ENCODE measurements around the gene KLHL29. TPM values are rescaled to one million over a fixed set of nuclear protein-coding genes. Genes with fewer than 3 reads are reported as not detected.

The KLHL29 gene
- total RNA-seq, 1 donor from 2014 or later, result 5.5 TPM

GRCh38 chr2:23526835-23527790, 142.1 kb downstream of the KLHL29 start:
- peaks cover 6% of the 10 kb centered on the region for H3K36me3 Mint-ChIP-seq (ENCODE audit: low read depth, unreplicated experiment)
- Histone ChIP-seq H3K27me3 (ENCODE audit: insufficient read depth, low read length) (no peaks in the 10 kb centered on the region), H3K36me3 (ENCODE audit: insufficient read depth, low read length) (no peaks in the 10 kb centered on the region), H3K9ac (ENCODE audit: low read length) (no peak overlapping the region), H3K4me3 (ENCODE audit: insufficient read depth, low read depth, low read length) (no peak overlapping the region), H3K9me3 (ENCODE audit: insufficient read depth, low read depth, low read length) (no peaks in the 10 kb centered on the region), H3K27ac (ENCODE audit: low read depth, low read length) (no peak overlapping the region), H3K4me1 (ENCODE audit: insufficient read depth, low read length) (peaks cover 7% of the 10 kb centered on the region), H4K20me1 (ENCODE audit: insufficient read depth, low read length) (no peaks in the 10 kb centered on the region), H3K4me2 (ENCODE audit: low read length) (no peak overlapping the region), H3K79me2 (ENCODE audit: insufficient read depth, low read length) (no peaks in the 10 kb centered on the region), H2AFZ (ENCODE audit: low read depth, low read length) (no peak overlapping the region)
- no peak for FAIRE-seq
- no peak for DNase-seq (ENCODE audit: low read depth)
- no peaks in the 10 kb centered on the region for H3K9me3 Mint-ChIP-seq (ENCODE audit: unreplicated experiment)
- peaks cover 84% of the 10 kb centered on the region for H3K27me3 Mint-ChIP-seq (ENCODE audit: low read depth, unreplicated experiment)
- H3K27ac Mint-ChIP-seq (ENCODE audit: unreplicated experiment), result no peak overlapping the region
- TF ChIP-seq, protein P1, sequence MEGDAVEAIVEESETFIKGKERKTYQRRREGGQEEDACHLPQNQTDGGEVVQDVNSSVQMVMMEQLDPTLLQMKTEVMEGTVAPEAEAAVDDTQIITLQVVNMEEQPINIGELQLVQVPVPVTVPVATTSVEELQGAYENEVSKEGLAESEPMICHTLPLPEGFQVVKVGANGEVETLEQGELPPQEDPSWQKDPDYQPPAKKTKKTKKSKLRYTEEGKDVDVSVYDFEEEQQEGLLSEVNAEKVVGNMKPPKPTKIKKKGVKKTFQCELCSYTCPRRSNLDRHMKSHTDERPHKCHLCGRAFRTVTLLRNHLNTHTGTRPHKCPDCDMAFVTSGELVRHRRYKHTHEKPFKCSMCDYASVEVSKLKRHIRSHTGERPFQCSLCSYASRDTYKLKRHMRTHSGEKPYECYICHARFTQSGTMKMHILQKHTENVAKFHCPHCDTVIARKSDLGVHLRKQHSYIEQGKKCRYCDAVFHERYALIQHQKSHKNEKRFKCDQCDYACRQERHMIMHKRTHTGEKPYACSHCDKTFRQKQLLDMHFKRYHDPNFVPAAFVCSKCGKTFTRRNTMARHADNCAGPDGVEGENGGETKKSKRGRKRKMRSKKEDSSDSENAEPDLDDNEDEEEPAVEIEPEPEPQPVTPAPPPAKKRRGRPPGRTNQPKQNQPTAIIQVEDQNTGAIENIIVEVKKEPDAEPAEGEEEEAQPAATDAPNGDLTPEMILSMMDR (IDR thresholded peaks at IDR 0.05; ENCODE audit: insufficient read depth, low read depth, low read length), result no peak
- TF ChIP-seq EZH2 (IDR thresholded peaks at IDR 0.05; ENCODE audit: insufficient read depth, low read length), result no peak
- no peak overlapping the region for H3K4me3 Mint-ChIP-seq (ENCODE audit: unreplicated experiment)
- peaks cover 7% of the 10 kb centered on the region for H3K4me1 Mint-ChIP-seq (ENCODE audit: low read depth, unreplicated experiment)

DNA sequence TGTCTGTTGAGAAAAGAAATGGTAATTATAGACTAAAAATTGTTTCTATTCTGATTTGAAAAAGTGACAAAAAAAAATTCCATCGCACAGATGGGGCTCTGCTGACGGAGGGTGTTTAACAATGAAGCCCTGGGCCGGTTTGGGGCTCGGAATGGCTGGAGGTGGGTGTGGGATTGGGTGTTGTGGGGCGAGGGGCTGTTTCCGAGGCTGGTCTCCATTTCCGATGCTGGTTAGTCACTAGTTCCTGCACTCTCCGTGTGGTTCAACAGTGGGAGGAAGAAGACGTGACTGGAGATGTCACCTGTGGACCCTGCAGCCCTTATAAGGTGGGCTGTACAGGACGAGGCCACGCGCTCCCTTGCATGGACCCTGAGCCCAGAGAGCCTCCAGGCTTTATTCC, 143.2 kb downstream of the KLHL29 start:
- Mint-ChIP-seq H3K27me3 (ENCODE audit: low read depth, unreplicated experiment) (peaks cover 82% of the 10 kb centered on the region), H3K4me1 (ENCODE audit: low read depth, unreplicated experiment) (peaks cover 13% of the 10 kb centered on the region), H3K4me3 (ENCODE audit: unreplicated experiment) (no peak overlapping the region), H3K36me3 (ENCODE audit: low read depth, unreplicated experiment) (peaks cover 6% of the 10 kb centered on the region), H3K27ac (ENCODE audit: unreplicated experiment) (no peak overlapping the region), H3K9me3 (ENCODE audit: unreplicated experiment) (no peaks in the 10 kb centered on the region)
- Histone ChIP-seq H2AFZ (ENCODE audit: low read depth, low read length) (no peak overlapping the region), H3K27me3 (ENCODE audit: insufficient read depth, low read length) (no peaks in the 10 kb centered on the region), H3K27ac (ENCODE audit: low read depth, low read length) (no peak overlapping the region), H3K79me2 (ENCODE audit: insufficient read depth, low read length) (no peaks in the 10 kb centered on the region), H3K4me1 (ENCODE audit: insufficient read depth, low read length) (peaks cover 7% of the 10 kb centered on the region), H3K9ac (ENCODE audit: low read length) (no peak overlapping the region), H3K4me2 (ENCODE audit: low read length) (no peak overlapping the region), H3K9me3 (ENCODE audit: insufficient read depth, low read depth, low read length) (no peaks in the 10 kb centered on the region), H3K4me3 (ENCODE audit: insufficient read depth, low read depth, low read length) (no peak overlapping the region), H4K20me1 (ENCODE audit: insufficient read depth, low read length) (no peaks in the 10 kb centered on the region), H3K36me3 (ENCODE audit: insufficient read depth, low read length) (no peaks in the 10 kb centered on the region)
- DNase-seq (ENCODE audit: low read depth) (no peak), FAIRE-seq (no peak)
- TF ChIP-seq EZH2 (IDR thresholded peaks at IDR 0.05; ENCODE audit: insufficient read depth, low read length), result no peak
- TF ChIP-seq, protein P1 (IDR thresholded peaks at IDR 0.05; ENCODE audit: insufficient read depth, low read depth, low read length), result no peak

GRCh38 chr2:23528690-23529089, 143.7 kb downstream of the KLHL29 start:
- Histone ChIP-seq H3K9ac (ENCODE audit: low read length) (no peak overlapping the region), H3K36me3 (ENCODE audit: insufficient read depth, low read length) (no peaks in the 10 kb centered on the region), H3K27ac (ENCODE audit: low read depth, low read length) (no peak overlapping the region), H3K79me2 (ENCODE audit: insufficient read depth, low read length) (no peaks in the 10 kb centered on the region), H3K9me3 (ENCODE audit: insufficient read depth, low read depth, low read length) (no peaks in the 10 kb centered on the region), H4K20me1 (ENCODE audit: insufficient read depth, low read length) (no peaks in the 10 kb centered on the region), H3K4me3 (ENCODE audit: insufficient read depth, low read depth, low read length) (no peak overlapping the region), H2AFZ (ENCODE audit: low read depth, low read length) (no peak overlapping the region), H3K27me3 (ENCODE audit: insufficient read depth, low read length) (no peaks in the 10 kb centered on the region), H3K4me2 (ENCODE audit: low read length) (no peak overlapping the region), H3K4me1 (ENCODE audit: insufficient read depth, low read length) (peaks cover 7% of the 10 kb centered on the region)
- FAIRE-seq (no peak), DNase-seq (ENCODE audit: low read depth) (no peak)
- H3K36me3 Mint-ChIP-seq (ENCODE audit: low read depth, unreplicated experiment), result peaks cover 6% of the 10 kb centered on the region
- no peak overlapping the region for H3K27ac Mint-ChIP-seq (ENCODE audit: unreplicated experiment)
- H3K4me3 Mint-ChIP-seq (ENCODE audit: unreplicated experiment), result no peak overlapping the region
- H3K9me3 Mint-ChIP-seq (ENCODE audit: unreplicated experiment), result no peaks in the 10 kb centered on the region
- peaks cover 13% of the 10 kb centered on the region for H3K4me1 Mint-ChIP-seq (ENCODE audit: low read depth, unreplicated experiment)
- peaks cover 82% of the 10 kb centered on the region for H3K27me3 Mint-ChIP-seq (ENCODE audit: low read depth, unreplicated experiment)
- TF ChIP-seq EZH2 (IDR thresholded peaks at IDR 0.05; ENCODE audit: insufficient read depth, low read length), result no peak
- TF ChIP-seq, protein P1 (IDR thresholded peaks at IDR 0.05; ENCODE audit: insufficient read depth, low read depth, low read length), result no peak
